K562 (cell line): Measurements from ENCODE around the gene CDC14A. TPM values are rescaled to one million over a fixed set of nuclear protein-coding genes. Genes with fewer than 3 reads are reported as not detected.
A peak's percentile ranks its signal among the peaks of the same experiment; 100 is the strongest.

Source experiments
- ELF4 ChIP-seq: fragments of 450-650 bp; formaldehyde crosslinking; IDR thresholded peaks from 2 replicates; pipeline ENCODE4 v1.4.0; 2022; ENCODE audit warnings: missing genetic modification characterization
- HDAC6 ChIP-seq: IDR thresholded peaks from 2 replicates; pipeline ENCODE4 v1.6.1; 2012; ENCODE audit warnings: low read depth, mild to moderate bottlenecking, control low read depth, inconsistent platforms, low read length, moderate library complexity
- HINFP ChIP-seq: fragments of 450-650 bp; conservative IDR thresholded peaks from 2 replicates; pipeline ENCODE4 v1.6.1; 2016; ENCODE audit warnings: missing genetic modification characterization, low read depth, mild to moderate bottlenecking, control low read depth, missing compliant biosample characterization
- ILF3 ChIP-seq: fragments of 450-650 bp; IDR thresholded peaks from 2 replicates; pipeline ENCODE4 v1.6.1; 2018; ENCODE audit warnings: antibody characterized with exemption, mild to moderate bottlenecking, moderate library complexity, borderline replicate concordance
- MAFK ChIP-seq: IDR thresholded peaks from 2 replicates; pipeline ENCODE4 v1.6.1; 2011; ENCODE audit warnings: low read length, improper control_type of control experiment
- MEF2D ChIP-seq: conservative IDR thresholded peaks from 2 replicates; pipeline ENCODE4 v1.6.1; 2016; ENCODE audit warnings: low read depth, missing genetic modification characterization, missing compliant biosample characterization
- NCOR1 ChIP-seq: fragments of 450-650 bp; IDR thresholded peaks from 2 replicates; pipeline ENCODE4 v1.6.1; 2016; ENCODE audit warnings: mild to moderate bottlenecking, moderate library complexity
- NFIX ChIP-seq: fragments of 250-450 bp; sonication (Bioruptor Pico); IDR thresholded peaks from 2 replicates; pipeline ENCODE4 v1.4.0; 2020; ENCODE audit warnings: low read depth, mild to moderate bottlenecking, moderate library complexity
- SRSF3 ChIP-seq: fragments of 200-400 bp; formaldehyde crosslinking; IDR thresholded peaks from 2 replicates; pipeline ENCODE4 v1.6.1; 2016; ENCODE audit warnings: mild to moderate bottlenecking, low read length, moderate library complexity; ENCODE audit not compliant: insufficient read depth
- SRSF7 ChIP-seq: fragments of 200-400 bp; formaldehyde crosslinking; optimal IDR thresholded peaks from 2 replicates; pipeline ENCODE3; 2017; ENCODE audit warnings: mild to moderate bottlenecking, low read depth, low read length
- STAT6 ChIP-seq: sonication (generic); formaldehyde crosslinking; IDR thresholded peaks from 2 replicates; pipeline ENCODE4 v1.8.1; 2023; ENCODE audit warnings: mild to moderate bottlenecking, missing genetic modification reagents
- TRIM28 ChIP-seq: fragments of 450-650 bp; IDR thresholded peaks from 2 replicates; pipeline ENCODE4 v1.6.1; 2017
- polyA plus RNA-seq, 8 experiments: library from polyadenylated mRNA; depleted of rRNA in 4 of 8; stranded (reverse) in 5 of 8; unstranded in 3 of 8; fragments of >200 nt; fragmentation: Nextera tagmentation in 2 of 8; fragmentation: Illumina TruSeq in 1 of 8; extraction: Ambion mirVana in 2 of 8; extraction: Trizol in 1 of 8; gene quantifications; 2 replicates each; pipeline versions ENCODE4 v1.2.1 to v1.2.3, GENCODE V29; 2011 to 2014; ENCODE audit warnings: inconsistent platforms in 1 of 8, missing spikeins in 1 of 8
- total RNA-seq, 7 experiments: library from RNA; depleted of rRNA in 6 of 7; stranded (reverse); fragments of >200 nt in 6 of 7; fragmentation: Illumina TruSeq in 2 of 7; extraction: Trizol in 2 of 7; gene quantifications; 2 replicates each; pipeline versions ENCODE4 v1.2.1 to v1.2.3, GENCODE V29; 2011 to 2021; ENCODE audit warnings: low replicate concordance in 1 of 7

The CDC14A gene
- total and polyA plus RNA-seq, 9 of the 15 experiments (the other 6 are each of a cell fraction or from before 2014, with no cell fraction given), result 17.0 to 74.3 (median 33.4) TPM

GRCh38 chr1:100459358-100460114 is 107.2 kb downstream of the CDC14A start (continued):
- no peak for TF ChIP-seq MEF2D (tag)
- TF ChIP-seq SRSF7, result no peak
- TF ChIP-seq ILF3, result no peak
- TF ChIP-seq NFIX (CRISPR knock-in tag), result no peak
- TF ChIP-seq STAT6, result no peak
- TF ChIP-seq MAFK, result 0 out of 2 replicates have a peak, but pooled peaks have one; percentile 17
- TF ChIP-seq HDAC6, result no peak
- no peak for TF ChIP-seq NCOR1
- TF ChIP-seq SRSF3, result no peak
- TF ChIP-seq TRIM28, result no peak
- TF ChIP-seq HINFP, result no peak
- no peak for TF ChIP-seq ELF4
- TF ChIP-seq, all 486 proteins: peak for 8
